Gastrocnemius medialis (tissue), 4 donors: ENCODE results near the gene MYL11.
"Not testable (repeated sequence)": the region's sequence is repeated elsewhere in the genome, so short reads cannot be mapped to it uniquely, and the experiment has no call there.

ENCODE experiments used
- POLR2A ChIP-seq, 2 donors: fragments of 450-650 bp; IDR thresholded peaks; one replicate each; pipeline ENCODE4 v1.6.1; 2017; ENCODE audit warnings: antibody characterized with exemption in 2 of 2, mild to moderate bottlenecking in 2 of 2, moderate library complexity in 2 of 2
- TF ChIP-seq, protein P1 (sequence below), 5 experiments: fragments of 450-650 bp in 3 of 5; fragments of 200-600 bp in 2 of 5; sonication (generic) in 2 of 5; IDR thresholded peaks in 4 of 5; conservative IDR thresholded peaks in 1 of 5; 1 replicate in 4 of 5; 2 replicates in 1 of 5; pipeline ENCODE4 v1.5.1; 2016 to 2019; ENCODE audit warnings: antibody characterized with exemption in 5 of 5, mild to moderate bottlenecking in 3 of 5, moderate library complexity in 3 of 5

DNA sequence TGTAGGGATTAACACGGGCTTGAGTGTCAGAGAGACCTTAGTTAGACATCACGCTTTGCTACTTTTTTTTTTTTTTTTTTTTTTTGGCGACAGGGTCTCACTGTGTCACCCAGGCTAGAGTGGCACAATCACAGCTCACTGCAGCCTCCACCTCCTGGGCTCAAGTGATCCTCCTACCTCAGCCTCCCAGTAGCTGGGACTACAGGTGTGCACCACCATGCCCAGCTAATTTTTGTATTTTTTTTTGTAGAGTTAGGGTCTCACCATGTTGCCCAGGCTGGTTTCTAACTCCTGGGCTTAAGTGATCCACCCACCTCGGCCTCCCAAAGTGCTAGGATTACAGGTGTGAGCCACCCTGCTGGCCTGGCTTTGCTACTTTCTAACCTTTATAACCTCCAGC, 22.0 kb downstream of the MYL11 start:
- not testable (repeated sequence) for TF ChIP-seq POLR2A (IDR thresholded peaks at IDR 0.05)
- TF ChIP-seq, protein P1, sequence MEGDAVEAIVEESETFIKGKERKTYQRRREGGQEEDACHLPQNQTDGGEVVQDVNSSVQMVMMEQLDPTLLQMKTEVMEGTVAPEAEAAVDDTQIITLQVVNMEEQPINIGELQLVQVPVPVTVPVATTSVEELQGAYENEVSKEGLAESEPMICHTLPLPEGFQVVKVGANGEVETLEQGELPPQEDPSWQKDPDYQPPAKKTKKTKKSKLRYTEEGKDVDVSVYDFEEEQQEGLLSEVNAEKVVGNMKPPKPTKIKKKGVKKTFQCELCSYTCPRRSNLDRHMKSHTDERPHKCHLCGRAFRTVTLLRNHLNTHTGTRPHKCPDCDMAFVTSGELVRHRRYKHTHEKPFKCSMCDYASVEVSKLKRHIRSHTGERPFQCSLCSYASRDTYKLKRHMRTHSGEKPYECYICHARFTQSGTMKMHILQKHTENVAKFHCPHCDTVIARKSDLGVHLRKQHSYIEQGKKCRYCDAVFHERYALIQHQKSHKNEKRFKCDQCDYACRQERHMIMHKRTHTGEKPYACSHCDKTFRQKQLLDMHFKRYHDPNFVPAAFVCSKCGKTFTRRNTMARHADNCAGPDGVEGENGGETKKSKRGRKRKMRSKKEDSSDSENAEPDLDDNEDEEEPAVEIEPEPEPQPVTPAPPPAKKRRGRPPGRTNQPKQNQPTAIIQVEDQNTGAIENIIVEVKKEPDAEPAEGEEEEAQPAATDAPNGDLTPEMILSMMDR (IDR thresholded peaks at IDR 0.05 in 4 of 5, conservative IDR thresholded peaks at IDR 0.05 in 1 of 5): not testable (repeated sequence)
